Measurements from ENCODE around the gene ZNF618. TPM values are rescaled to one million over a fixed set of nuclear protein-coding genes. Genes with fewer than 3 reads are reported as not detected.

Gene ZNF618
- total RNA-seq, 1 donor from 2014 or later = 1.9 TPM

DNA sequence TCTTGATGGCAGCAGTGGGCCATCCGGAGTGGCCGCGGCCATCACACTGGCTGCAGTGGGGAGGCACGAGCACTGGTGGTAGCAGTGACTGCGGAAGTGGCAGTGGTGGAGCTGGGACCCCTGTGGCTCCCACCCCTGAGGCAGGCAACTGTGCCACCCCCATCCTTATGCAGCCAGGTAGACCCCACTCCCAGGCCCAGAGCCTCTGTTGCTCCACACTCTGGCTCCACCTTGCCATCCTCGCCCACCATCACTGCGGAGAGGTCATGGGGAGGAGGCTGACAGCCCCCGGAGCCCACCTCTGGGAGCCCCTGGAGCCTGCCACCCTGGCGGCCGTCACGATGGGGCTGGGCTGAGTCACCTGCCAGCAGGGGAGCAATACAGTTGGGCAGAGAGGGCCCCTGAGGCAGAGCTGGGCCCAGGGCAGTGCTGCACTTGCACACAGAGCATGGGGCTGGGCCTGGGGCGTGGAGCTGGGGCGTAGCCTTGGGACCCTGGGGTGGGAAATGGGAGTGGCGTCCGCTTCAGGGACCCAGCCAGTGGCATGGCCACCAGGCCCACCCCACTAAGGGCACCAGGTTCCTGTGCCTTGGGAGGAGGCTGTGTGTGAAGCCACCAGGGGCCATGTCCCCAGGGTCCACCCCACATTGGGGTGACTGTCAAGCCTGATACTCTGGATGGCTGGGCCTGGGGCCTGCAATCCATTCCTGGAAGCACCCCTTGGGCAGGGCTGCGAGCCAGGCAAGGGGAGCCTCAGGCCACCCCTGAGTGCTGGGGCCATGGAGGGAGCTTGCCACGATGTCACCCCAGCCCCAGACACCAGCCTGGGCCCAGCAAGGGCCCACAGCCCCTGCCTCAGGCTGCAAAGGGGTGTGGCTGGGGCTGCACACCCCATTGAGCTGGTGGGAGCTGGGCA, 194.3 kb downstream of the ZNF618 start:
- H3K27me3 ChIP-seq (ENCODE audit: low read depth) = peaks cover 6% of the 10 kb centered on the region
- DNase-seq = no peak
- H3K27ac ChIP-seq (replicated peaks) = no peak overlapping the region
- H3K4me3 ChIP-seq = no peak overlapping the region
- intact Hi-C loops (cut with micrococcal nuclease) = no loop called here
- H3K36me3 ChIP-seq = no peaks in the 10 kb centered on the region
- H3K4me1 ChIP-seq = peaks cover 9% of the 10 kb centered on the region
- no peak for TF ChIP-seq CTCF (IDR thresholded peaks at IDR 0.05; ENCODE audit: borderline replicate concordance)
- no peaks in the 10 kb centered on the region for H3K9me3 ChIP-seq (replicated peaks)

DNA sequence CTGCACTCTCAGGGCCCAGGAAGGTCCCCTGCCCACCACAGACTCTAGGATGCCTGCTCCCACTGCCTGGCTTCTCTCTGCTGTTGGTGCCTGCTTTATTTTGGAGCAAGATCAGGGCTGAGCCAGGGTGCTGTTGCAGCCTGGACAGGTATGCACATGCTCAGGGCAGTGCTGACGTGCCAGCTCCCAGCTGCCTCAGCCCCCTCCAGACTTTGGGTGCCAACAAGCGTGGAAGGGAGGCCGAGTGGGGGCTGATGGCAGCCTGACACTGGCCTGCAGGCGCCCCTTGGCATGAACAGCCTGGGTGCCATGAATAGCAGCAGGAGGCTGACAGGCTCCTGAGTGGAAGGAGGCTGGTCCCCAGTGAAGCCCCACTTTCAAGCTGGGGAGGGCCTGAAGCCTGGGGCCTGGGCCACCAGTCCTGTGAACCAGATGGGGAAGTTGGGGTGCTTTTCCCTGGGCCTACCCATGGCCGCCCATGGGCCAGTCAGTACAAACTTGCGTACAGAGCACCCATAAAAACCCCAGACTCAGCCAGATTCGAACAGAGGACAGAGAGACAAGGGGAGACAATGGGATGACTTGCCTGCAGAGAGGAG, 195.2 kb downstream of the ZNF618 start:
- Histone ChIP-seq H3K36me3 (no peaks in the 10 kb centered on the region), H3K4me1 (peaks cover 9% of the 10 kb centered on the region), H3K27ac (replicated peaks) (no peak overlapping the region), H3K9me3 (replicated peaks) (no peaks in the 10 kb centered on the region), H3K4me3 (no peak overlapping the region), H3K27me3 (ENCODE audit: low read depth) (peaks cover 4% of the 10 kb centered on the region)
- TF ChIP-seq CTCF (IDR thresholded peaks at IDR 0.05; ENCODE audit: borderline replicate concordance) = no peak
- intact Hi-C loops (cut with micrococcal nuclease) = no loop called here
- DNase-seq = no peak

DNA sequence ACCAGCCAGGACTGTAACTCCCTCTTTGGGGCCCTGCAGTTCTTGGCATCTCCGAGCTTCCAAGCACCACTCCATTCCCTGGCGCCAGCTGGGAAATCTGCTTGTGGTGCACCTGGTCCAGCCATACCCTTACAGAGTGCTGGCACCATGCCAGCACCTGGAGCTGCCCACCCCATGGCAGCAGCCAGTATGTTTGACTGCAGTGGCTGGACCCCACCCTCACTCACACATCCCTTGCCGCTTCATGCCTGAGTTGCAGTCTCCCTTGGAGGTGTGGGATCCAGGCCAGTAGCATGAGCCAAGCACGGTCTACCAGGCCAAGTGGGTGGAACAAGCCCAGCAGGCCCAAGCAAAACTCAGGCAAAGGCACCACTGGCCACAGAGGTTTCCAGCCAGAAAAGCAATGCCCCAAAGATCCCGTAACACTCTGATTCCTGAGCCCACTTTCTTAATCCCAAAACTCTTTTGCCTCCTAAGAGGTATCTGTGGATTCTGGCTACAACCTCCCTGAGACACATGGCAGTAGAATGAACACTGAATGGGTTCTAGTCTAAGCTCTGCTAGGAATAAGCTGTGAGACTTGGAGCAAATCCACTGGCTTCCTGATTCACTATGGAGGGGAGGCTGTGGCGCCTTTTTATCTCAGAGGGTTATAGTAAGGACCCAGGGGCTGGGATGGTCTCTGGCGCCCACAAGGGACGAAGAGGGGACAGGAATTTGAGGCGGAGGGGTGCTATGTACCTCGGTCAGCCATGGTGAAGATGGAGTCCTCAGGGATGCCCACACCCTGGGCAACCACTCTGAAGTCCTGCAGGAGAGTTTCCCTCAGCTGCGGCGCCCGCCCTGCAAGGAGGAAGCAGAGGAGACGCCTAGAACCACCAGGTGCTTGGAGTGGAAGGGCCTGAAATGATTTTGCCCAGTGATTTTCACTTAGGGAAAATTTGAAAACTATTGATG, 196.4 kb downstream of the ZNF618 start:
- Histone ChIP-seq H3K4me3 (no peak overlapping the region), H3K36me3 (no peaks in the 10 kb centered on the region), H3K9me3 (replicated peaks) (no peaks in the 10 kb centered on the region), H3K27me3 (ENCODE audit: low read depth) (peaks cover 16% of the 10 kb centered on the region), H3K27ac (replicated peaks) (no peak overlapping the region), H3K4me1 (peaks cover 9% of the 10 kb centered on the region)
- DNase-seq = peak; percentile 64
- intact Hi-C loops (cut with micrococcal nuclease) = no loop called here
- no peak for TF ChIP-seq CTCF (IDR thresholded peaks at IDR 0.05; ENCODE audit: borderline replicate concordance)

GRCh38 chr9:114075602-114076001, 199.5 kb downstream of the ZNF618 start:
- no peaks in the 10 kb centered on the region for H3K36me3 ChIP-seq
- intact Hi-C loops (cut with micrococcal nuclease) = no loop called here
- H3K27me3 ChIP-seq (ENCODE audit: low read depth) = peaks cover 30% of the 10 kb centered on the region
- H3K4me3 ChIP-seq = no peak overlapping the region
- DNase-seq = no peak
- no peak for TF ChIP-seq CTCF (IDR thresholded peaks at IDR 0.05; ENCODE audit: borderline replicate concordance)
- H3K4me1 ChIP-seq = peaks cover 9% of the 10 kb centered on the region
- H3K27ac ChIP-seq (replicated peaks) = no peak overlapping the region
- no peaks in the 10 kb centered on the region for H3K9me3 ChIP-seq (replicated peaks)
